ENCODE results near the gene RTKN2. TPM values are rescaled to one million over a fixed set of nuclear protein-coding genes. Genes with fewer than 3 reads are reported as not detected.

The RTKN2 gene
- total and polyA plus RNA-seq, 10 of the 15 experiments (the other 5 are each of a cell fraction or from before 2014, with no cell fraction given): 0.10 TPM; not detected in 9

DNA sequence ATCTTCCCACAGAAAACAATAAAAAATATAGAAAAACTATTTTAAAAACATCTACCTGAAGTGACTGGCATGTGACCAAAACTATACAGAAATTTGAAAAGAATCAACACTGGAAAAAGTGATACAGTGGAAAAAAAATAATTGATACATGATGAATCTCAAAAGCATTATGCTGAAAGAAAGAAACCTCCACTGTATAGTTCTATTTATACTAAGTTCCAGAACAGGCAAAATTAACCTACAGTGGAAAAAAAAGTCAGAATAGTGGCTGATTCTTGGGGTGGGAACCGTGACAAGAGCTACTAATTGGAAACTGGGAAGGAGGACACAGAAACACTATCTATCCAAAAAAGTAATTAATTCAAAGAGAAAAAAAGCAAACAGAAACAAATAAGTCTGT is 14.9 kb downstream of the RTKN2 start:
- no peaks in the 10 kb centered on the region for H3K79me2 ChIP-seq (ENCODE audit: control insufficient read depth, insufficient read depth, low read length)
- 39% methylated on average over 1 of the region's 1 CpG for WGBS (ENCODE audit: insufficient coverage, insufficient replicate concordance, low lambda C conversion rate, missing lambda C conversion rate)
- H3K4me3 ChIP-seq: no peak overlapping the region
- no peaks in the 10 kb centered on the region for H3K4me1 ChIP-seq (ENCODE audit: control insufficient read depth, insufficient read depth, low read length)
- no peaks in the 10 kb centered on the region for H3K36me3 ChIP-seq (ENCODE audit: control insufficient read depth in 2 of 2, insufficient read depth in 2 of 2, low read length in 1 of 2)
- in situ Hi-C loops (cut with MboI): no loop called here
- no peak overlapping the region for H2AFZ ChIP-seq (ENCODE audit: control insufficient read depth, low read depth, low read length)
- no peak overlapping the region for H3K4me2 ChIP-seq (ENCODE audit: control insufficient read depth, insufficient read depth)
- no peak overlapping the region for H3K9ac ChIP-seq (ENCODE audit: control insufficient read depth, insufficient read depth, low read length)
- intact Hi-C loops (cut with micrococcal nuclease; ENCODE audit: unreplicated experiment): no loop called here
- no peaks in the 10 kb centered on the region for H3K27me3 ChIP-seq (replicated peaks in 1 of 2; ENCODE audit: control insufficient read depth in 2 of 2, insufficient read depth in 2 of 2, low read length in 1 of 2)
- no peak for FAIRE-seq
- no peaks in the 10 kb centered on the region for H3K9me3 ChIP-seq (replicated peaks; ENCODE audit: control insufficient read depth, insufficient read depth, low read length)
- ChIA-PET SMC1A (ENCODE audit: uncharacterized antibody, unreplicated experiment) (no interaction called here), POLR2A (no interaction called here), RAD21 (ENCODE audit: unreplicated experiment) (interaction anchor here (1.1 kb wide), 1 partner anchor 18 kb away, joined by 3 read pairs; no protein-coding TSS in a partner anchor), CTCF (interaction anchor here (1.0 to 1.9 kb wide), 2 partner anchors 9 to 11 kb away, joined by 4 to 7 read pairs; no protein-coding TSS in a partner anchor)
- ATAC-seq: no peak
- H3K27ac ChIP-seq (ENCODE audit: control insufficient read depth, insufficient read depth): no peak overlapping the region
- no peak for DNase-seq (ENCODE audit: low read depth, low spot score)
- no TSS peak for BruUV-seq (replicated peaks)
- TF ChIP-seq EED (IDR thresholded peaks at IDR 0.05; ENCODE audit: low read depth) (no peak), SUPT20H (IDR thresholded peaks at IDR 0.05; ENCODE audit: borderline replicate concordance, control insufficient read depth, low read depth, low read length) (no peak), RAD21 (IDR thresholded peaks at IDR 0.05; ENCODE audit: insufficient read depth, low read depth, low read length) (no peak), FOS (IDR thresholded peaks at IDR 0.05; ENCODE audit: borderline replicate concordance, extremely low read depth, insufficient read length) (no peak), ZNF622 (IDR thresholded peaks at IDR 0.05) (no peak), NRF1 (conservative IDR thresholded peaks at IDR 0.05; ENCODE audit: low read depth, low read length) (no peak), CREM (IDR thresholded peaks at IDR 0.05; ENCODE audit: low read depth) (no peak), NFYA (IDR thresholded peaks at IDR 0.05; ENCODE audit: borderline replicate concordance, low read depth, low read length) (no peak), SMARCA5 (IDR thresholded peaks at IDR 0.05) (no peak), CBX3 (IDR thresholded peaks at IDR 0.05; ENCODE audit: borderline replicate concordance, low read depth) (no peak), ZZZ3 (IDR thresholded peaks at IDR 0.05; ENCODE audit: control insufficient read depth, insufficient read length, low read depth) (no peak), IKZF1 (conservative IDR thresholded peaks at IDR 0.05) (no peak)
- TF ChIP-seq, protein P1, sequence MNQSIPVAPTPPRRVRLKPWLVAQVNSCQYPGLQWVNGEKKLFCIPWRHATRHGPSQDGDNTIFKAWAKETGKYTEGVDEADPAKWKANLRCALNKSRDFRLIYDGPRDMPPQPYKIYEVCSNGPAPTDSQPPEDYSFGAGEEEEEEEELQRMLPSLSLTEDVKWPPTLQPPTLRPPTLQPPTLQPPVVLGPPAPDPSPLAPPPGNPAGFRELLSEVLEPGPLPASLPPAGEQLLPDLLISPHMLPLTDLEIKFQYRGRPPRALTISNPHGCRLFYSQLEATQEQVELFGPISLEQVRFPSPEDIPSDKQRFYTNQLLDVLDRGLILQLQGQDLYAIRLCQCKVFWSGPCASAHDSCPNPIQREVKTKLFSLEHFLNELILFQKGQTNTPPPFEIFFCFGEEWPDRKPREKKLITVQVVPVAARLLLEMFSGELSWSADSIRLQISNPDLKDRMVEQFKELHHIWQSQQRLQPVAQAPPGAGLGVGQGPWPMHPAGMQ (IDR thresholded peaks at IDR 0.05; ENCODE audit: borderline replicate concordance): no peak
- TF ChIP-seq, protein P2, sequence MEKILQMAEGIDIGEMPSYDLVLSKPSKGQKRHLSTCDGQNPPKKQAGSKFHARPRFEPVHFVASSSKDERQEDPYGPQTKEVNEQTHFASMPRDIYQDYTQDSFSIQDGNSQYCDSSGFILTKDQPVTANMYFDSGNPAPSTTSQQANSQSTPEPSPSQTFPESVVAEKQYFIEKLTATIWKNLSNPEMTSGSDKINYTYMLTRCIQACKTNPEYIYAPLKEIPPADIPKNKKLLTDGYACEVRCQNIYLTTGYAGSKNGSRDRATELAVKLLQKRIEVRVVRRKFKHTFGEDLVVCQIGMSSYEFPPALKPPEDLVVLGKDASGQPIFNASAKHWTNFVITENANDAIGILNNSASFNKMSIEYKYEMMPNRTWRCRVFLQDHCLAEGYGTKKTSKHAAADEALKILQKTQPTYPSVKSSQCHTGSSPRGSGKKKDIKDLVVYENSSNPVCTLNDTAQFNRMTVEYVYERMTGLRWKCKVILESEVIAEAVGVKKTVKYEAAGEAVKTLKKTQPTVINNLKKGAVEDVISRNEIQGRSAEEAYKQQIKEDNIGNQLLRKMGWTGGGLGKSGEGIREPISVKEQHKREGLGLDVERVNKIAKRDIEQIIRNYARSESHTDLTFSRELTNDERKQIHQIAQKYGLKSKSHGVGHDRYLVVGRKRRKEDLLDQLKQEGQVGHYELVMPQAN (conservative IDR thresholded peaks at IDR 0.05): no peak
- no peaks in the 10 kb centered on the region for H4K20me1 ChIP-seq (ENCODE audit: control insufficient read depth, insufficient read depth)
